ENCODE results near the gene MICAL1.

MICAL1 gene

DNA sequence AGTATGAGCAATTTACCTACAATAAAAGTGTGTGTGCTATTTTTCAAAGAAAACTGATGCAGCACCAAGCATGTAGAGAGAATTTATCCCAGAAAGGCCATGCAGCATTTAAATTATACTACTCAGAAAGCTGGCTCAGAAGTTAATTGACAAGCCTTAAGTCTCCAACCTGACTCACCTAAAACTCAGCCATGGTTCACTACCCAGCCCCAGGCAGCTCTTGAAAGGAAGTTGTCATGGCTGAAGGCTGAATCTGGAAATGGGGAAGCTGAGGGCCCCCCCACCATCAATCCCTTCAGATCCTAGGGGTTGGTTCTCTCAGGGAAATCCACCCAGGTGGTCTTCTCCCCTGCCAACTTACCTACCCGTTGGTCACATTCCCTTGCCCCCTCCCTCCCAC is 34.8 kb downstream of the MICAL1 start:
- no peak for DNase-seq

DNA sequence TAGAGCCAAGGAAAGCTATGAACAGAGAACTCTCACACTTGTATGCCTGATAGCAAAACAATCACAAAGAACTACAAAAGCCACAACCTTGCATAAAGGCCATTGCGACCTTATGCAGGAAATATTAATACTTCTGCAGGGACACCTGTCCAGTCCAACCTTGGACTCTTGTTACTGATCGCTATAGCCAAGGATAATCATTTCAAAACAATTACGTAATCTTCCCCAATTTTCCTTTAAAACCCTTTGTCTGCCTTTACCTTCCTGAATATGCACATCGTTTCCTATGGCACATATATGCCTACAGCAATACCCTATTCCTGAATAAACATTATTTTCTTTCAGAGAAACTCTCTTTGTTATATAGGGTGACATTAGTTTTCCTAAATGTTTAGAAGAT is 37.9 kb downstream of the MICAL1 start:
- no peak for DNase-seq

DNA sequence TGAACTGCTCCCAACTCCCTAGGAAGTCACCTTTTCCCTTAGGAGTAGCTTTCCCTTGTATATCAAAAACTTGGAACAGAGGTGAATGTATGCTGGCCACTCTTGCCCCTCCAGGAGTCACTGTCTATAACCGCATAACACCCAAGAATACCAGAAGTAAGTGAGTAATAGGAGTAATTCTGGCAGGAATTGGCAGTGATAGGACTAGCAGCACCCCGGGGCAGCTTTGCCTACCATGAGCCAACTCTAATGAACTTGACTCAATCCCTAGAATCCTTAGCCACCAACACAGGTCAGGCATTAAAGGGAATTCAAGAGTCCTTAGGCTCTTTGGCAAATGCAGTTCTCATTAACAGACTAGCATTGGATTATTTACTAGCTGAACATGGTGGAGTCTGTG is 44.5 kb downstream of the MICAL1 start:
- DNase-seq: no peak

DNA sequence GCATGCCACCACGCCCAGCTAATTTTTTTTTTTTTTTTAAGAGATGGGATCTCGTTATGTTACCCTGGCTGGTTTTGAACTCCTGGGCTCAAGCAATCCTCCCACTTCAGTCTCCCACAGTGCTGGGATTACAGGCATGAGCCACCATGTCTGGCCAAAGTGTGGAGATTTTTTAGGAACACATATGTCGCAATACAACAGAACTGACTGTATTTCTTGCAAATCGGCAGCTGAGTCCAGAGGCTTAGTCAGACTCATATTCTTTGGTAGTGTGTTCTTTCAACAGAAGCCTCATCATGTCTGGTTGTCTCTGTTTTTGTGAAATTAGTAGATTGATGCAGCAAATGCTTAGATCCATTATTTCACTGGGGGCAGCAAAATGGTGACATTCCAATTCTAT is 49.4 kb downstream of the MICAL1 start:
- no peak for DNase-seq

DNA sequence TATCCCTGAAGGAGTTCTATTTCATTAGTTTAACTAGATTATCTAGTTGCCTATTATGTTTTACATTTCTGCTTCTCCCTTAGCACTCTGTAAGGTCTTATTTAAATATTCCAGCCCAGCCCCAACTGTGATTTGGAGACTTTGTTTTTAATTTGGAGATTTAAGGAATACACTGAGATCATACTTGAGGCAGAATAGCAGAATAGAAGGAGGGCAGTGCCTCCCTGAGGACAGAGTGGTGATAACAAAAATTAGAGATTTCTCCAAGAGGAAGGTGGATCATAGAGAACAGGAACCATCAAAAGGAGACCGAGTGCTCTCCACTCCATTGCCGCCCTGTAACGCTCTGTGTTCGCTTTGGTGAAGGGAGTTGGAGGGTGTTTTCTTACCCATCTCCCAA is 58.6 kb downstream of the MICAL1 start:
- no peak for DNase-seq

DNA sequence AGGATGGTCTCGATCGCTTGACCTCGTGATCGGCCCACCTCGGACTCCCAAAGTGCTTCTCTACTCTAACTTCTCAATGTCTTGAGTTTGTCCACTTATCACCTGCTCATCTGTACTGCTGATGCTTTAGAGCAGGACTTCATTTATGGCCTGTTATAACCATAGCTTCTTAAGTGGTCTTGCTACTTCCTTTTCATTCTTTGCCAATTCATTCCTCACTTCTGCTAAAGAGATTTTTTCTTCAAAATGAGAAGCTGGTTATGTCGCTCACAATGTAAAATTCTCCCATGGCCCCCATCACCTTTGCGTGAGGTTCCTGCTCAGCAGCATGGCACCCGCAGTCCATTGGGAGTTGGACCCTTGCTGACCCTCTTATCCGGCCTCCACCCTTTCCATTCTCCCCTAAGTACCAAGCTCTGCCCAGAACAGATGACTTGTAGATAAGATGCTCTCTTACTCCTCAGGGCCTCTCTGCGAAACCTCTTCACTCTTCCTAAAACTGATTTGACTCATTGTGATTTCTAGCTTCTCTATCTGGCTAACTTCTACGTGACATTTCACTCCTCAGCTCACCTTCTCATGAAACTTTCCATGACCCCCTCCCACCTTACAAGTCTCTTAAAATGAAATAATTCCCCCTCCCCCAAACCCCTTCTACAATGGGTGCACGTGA is 59.4 kb downstream of the MICAL1 start:
- DNase-seq: no peak
